Fibroblast of skin of back (primary cell): Measurements from ENCODE around the gene RCC1.
"Not testable (repeated sequence)": the region's sequence is repeated elsewhere in the genome, so short reads cannot be mapped to it uniquely, and the experiment has no call there.

Experiments
- DNase-seq: peaks from one replicate; pipeline ENCODE4 v3.0.0-alpha.2; 2013

Gene RCC1

GRCh38 chr1:28551381-28551780, 45.5 kb downstream of the RCC1 start:
- DNase-seq: no peak

- DNase-seq: peak; percentile 95
Observed at GRCh38 chr1:28552758-28553663, 47.2 kb downstream of the RCC1 start, which contains the start of gene TRNAU1AP. Gene TRNAU1AP, plus strand, starts transcription at chr1:28553085. Its CDS starts 26 bp downstream, at chr1:28553111.

GRCh38 chr1:28560886-28561285, 55.0 kb downstream of the RCC1 start:
- DNase-seq: no peak

GRCh38 chr1:28564310-28564709, 58.5 kb downstream of the RCC1 start:
- DNase-seq: no peak

- no peak for DNase-seq
Observed at GRCh38 chr1:28565040-28565439, 59.2 kb downstream of the RCC1 start.

GRCh38 chr1:28565726-28566125, 59.9 kb downstream of the RCC1 start:
- no peak for DNase-seq

GRCh38 chr1:28566931-28567330, 61.1 kb downstream of the RCC1 start:
- no peak for DNase-seq

- DNase-seq: no peak
Observed at GRCh38 chr1:28571911-28572310, 66.1 kb downstream of the RCC1 start.

GRCh38 chr1:28572891-28573290, 67.0 kb downstream of the RCC1 start:
- DNase-seq: peak; percentile 58

- no peak for DNase-seq
Observed at GRCh38 chr1:28573564-28573963, 67.7 kb downstream of the RCC1 start.

GRCh38 chr1:28577052-28577678, 71.3 kb downstream of the RCC1 start:
- DNase-seq: no peak

- no peak for DNase-seq
Observed at GRCh38 chr1:28577738-28578536, 72.1 kb downstream of the RCC1 start.

GRCh38 chr1:28578696-28579218, 72.9 kb downstream of the RCC1 start:
- no peak for DNase-seq

GRCh38 chr1:28579401-28579800, 73.6 kb downstream of the RCC1 start:
- DNase-seq: no peak

GRCh38 chr1:28580722-28581530, 75.1 kb downstream of the RCC1 start:
- DNase-seq: peak; percentile 52

GRCh38 chr1:28581531-28582247, 75.8 kb downstream of the RCC1 start:
- DNase-seq: peak; percentile 94

GRCh38 chr1:28582248-28582615, 76.4 kb downstream of the RCC1 start:
- peak; percentile 57 for DNase-seq

- DNase-seq: not testable (repeated sequence)
Observed at GRCh38 chr1:28586585-28587391, 80.9 kb downstream of the RCC1 start.
